Islet of Langerhans (tissue), 1 donor: ENCODE data around the gene HSDL2.
"Not testable (repeated sequence)": the region's sequence is repeated elsewhere in the genome, so short reads cannot be mapped to it uniquely, and the experiment has no call there.

Experiments
- FAIRE-seq: peaks from one replicate; lab custom pipeline; 2011; peaks lifted over from hg19 to GRCh38; lab: Jason Lieb, UNC

The HSDL2 gene

GRCh38 chr9:112401175-112401815 is 21.4 kb downstream of the HSDL2 start:
- FAIRE-seq, result no peak

GRCh38 chr9:112403614-112404201 is 23.8 kb downstream of the HSDL2 start:
- FAIRE-seq, result no peak

- no peak for FAIRE-seq
Measured at GRCh38 chr9:112404508-112404932, 24.6 kb downstream of the HSDL2 start.

GRCh38 chr9:112408275-112408674 is 28.4 kb downstream of the HSDL2 start:
- no peak for FAIRE-seq

- no peak for FAIRE-seq
Measured at GRCh38 chr9:112408819-112409218, 28.9 kb downstream of the HSDL2 start.

- FAIRE-seq, result no peak
Measured at GRCh38 chr9:112409758-112410157, 29.9 kb downstream of the HSDL2 start.

GRCh38 chr9:112411626-112412027 is 31.7 kb downstream of the HSDL2 start:
- no peak for FAIRE-seq

GRCh38 chr9:112413728-112414127 is 33.8 kb downstream of the HSDL2 start:
- FAIRE-seq, result not testable (repeated sequence)

- no peak for FAIRE-seq
Measured at GRCh38 chr9:112420208-112420607, 40.3 kb downstream of the HSDL2 start.

GRCh38 chr9:112421771-112422222 is 41.9 kb downstream of the HSDL2 start:
- FAIRE-seq, result no peak

GRCh38 chr9:112422417-112423148 is 42.7 kb downstream of the HSDL2 start:
- no peak for FAIRE-seq

GRCh38 chr9:112430006-112430522 is 50.2 kb downstream of the HSDL2 start:
- FAIRE-seq, result no peak

GRCh38 chr9:112433499-112434392 is 53.8 kb downstream of the HSDL2 start:
- FAIRE-seq, result no peak

- FAIRE-seq, result no peak
Measured at GRCh38 chr9:112434487-112434886, 54.6 kb downstream of the HSDL2 start.

GRCh38 chr9:112437406-112437805 is 57.5 kb downstream of the HSDL2 start:
- no peak for FAIRE-seq

GRCh38 chr9:112439171-112439570 is 59.3 kb downstream of the HSDL2 start:
- no peak for FAIRE-seq

- peak; percentile 30 for FAIRE-seq
Measured at GRCh38 chr9:112439825-112440224, 59.9 kb downstream of the HSDL2 start.

GRCh38 chr9:112443200-112443599 is 63.3 kb downstream of the HSDL2 start:
- no peak for FAIRE-seq

GRCh38 chr9:112443636-112444035 is 63.7 kb downstream of the HSDL2 start:
- FAIRE-seq, result no peak

- no peak for FAIRE-seq
Measured at GRCh38 chr9:112445196-112445595, 65.3 kb downstream of the HSDL2 start.

GRCh38 chr9:112446080-112446479 is 66.2 kb downstream of the HSDL2 start:
- no peak for FAIRE-seq

- FAIRE-seq, result no peak
Measured at GRCh38 chr9:112446526-112446925, 66.6 kb downstream of the HSDL2 start.
